ENCODE measurements around the gene ZNF292.

Gene ZNF292

GRCh38 chr6:87241304-87241703 lies 85.9 kb downstream of the ZNF292 start:
- H3K9ac ChIP-seq (ENCODE audit: low read length), result no peak overlapping the region
- H4K20me1 ChIP-seq (ENCODE audit: insufficient read depth, low read length), result peaks cover 12% of the 10 kb centered on the region; the same call in 1 of the 2 replicates
- no peak overlapping the region for H3K27ac ChIP-seq (ENCODE audit: low read length)
- H3K9me3 ChIP-seq (ENCODE audit: insufficient read depth, low read length), result no peaks in the 10 kb centered on the region
- H3K79me2 ChIP-seq (ENCODE audit: low read length), result no peaks in the 10 kb centered on the region
- H3K4me2 ChIP-seq (ENCODE audit: low read length), result no peak overlapping the region
- no peak overlapping the region for H2AFZ ChIP-seq (ENCODE audit: low read depth, low read length)
- TF ChIP-seq CTCF (IDR thresholded peaks at IDR 0.05; ENCODE audit: low read depth, low read length), result no peak
- TF ChIP-seq EZH2phosphoT487 (IDR thresholded peaks at IDR 0.05; ENCODE audit: low read depth), result no peak
- peaks cover 26% of the 10 kb centered on the region for H3K36me3 ChIP-seq (replicated peaks; ENCODE audit: low read depth, low read length)
- no peaks in the 10 kb centered on the region for H3K4me1 ChIP-seq (ENCODE audit: low read length)
- H3K4me3 ChIP-seq (ENCODE audit: low read length), result no peak overlapping the region
- no peaks in the 10 kb centered on the region for H3K27me3 ChIP-seq (ENCODE audit: low read depth, low read length)

- H3K27ac ChIP-seq (ENCODE audit: low read length), result no peak overlapping the region
- TF ChIP-seq CTCF (IDR thresholded peaks at IDR 0.05; ENCODE audit: low read depth, low read length) (no peak), EZH2phosphoT487 (IDR thresholded peaks at IDR 0.05; ENCODE audit: low read depth) (no peak)
Observed at GRCh38 chr6:87242311-87242710, 86.9 kb downstream of the ZNF292 start.

GRCh38 chr6:87243812-87244211 lies 88.4 kb downstream of the ZNF292 start:
- Histone ChIP-seq H2AFZ (ENCODE audit: low read depth, low read length) (no peak overlapping the region), H4K20me1 (ENCODE audit: insufficient read depth, low read length) (peaks cover 12% of the 10 kb centered on the region; the same call in 1 of the 2 replicates), H3K4me3 (ENCODE audit: low read length) (no peak overlapping the region), H3K27ac (ENCODE audit: low read length) (no peak overlapping the region), H3K9me3 (ENCODE audit: insufficient read depth, low read length) (no peaks in the 10 kb centered on the region), H3K79me2 (ENCODE audit: low read length) (no peaks in the 10 kb centered on the region), H3K4me2 (ENCODE audit: low read length) (no peak overlapping the region), H3K27me3 (ENCODE audit: low read depth, low read length) (no peaks in the 10 kb centered on the region), H3K9ac (ENCODE audit: low read length) (no peak overlapping the region), H3K36me3 (replicated peaks; ENCODE audit: low read depth, low read length) (peaks cover 18% of the 10 kb centered on the region), H3K4me1 (ENCODE audit: low read length) (no peaks in the 10 kb centered on the region)
- TF ChIP-seq CTCF (IDR thresholded peaks at IDR 0.05; ENCODE audit: low read depth, low read length) (no peak), EZH2phosphoT487 (IDR thresholded peaks at IDR 0.05; ENCODE audit: low read depth) (no peak)

More at GRCh38 chr6:87242311-87242710, 86.9 kb downstream of the ZNF292 start:
- no peaks in the 10 kb centered on the region for H3K4me1 ChIP-seq (ENCODE audit: low read length)
- H3K4me2 ChIP-seq (ENCODE audit: low read length), result no peak overlapping the region
- H3K4me3 ChIP-seq (ENCODE audit: low read length), result no peak overlapping the region
- no peaks in the 10 kb centered on the region for H3K79me2 ChIP-seq (ENCODE audit: low read length)
- no peak overlapping the region for H2AFZ ChIP-seq (ENCODE audit: low read depth, low read length)
- peaks cover 12% of the 10 kb centered on the region; the same call in 1 of the 2 replicates for H4K20me1 ChIP-seq (ENCODE audit: insufficient read depth, low read length)
- H3K27me3 ChIP-seq (ENCODE audit: low read depth, low read length), result no peaks in the 10 kb centered on the region
- no peaks in the 10 kb centered on the region for H3K9me3 ChIP-seq (ENCODE audit: insufficient read depth, low read length)
- H3K36me3 ChIP-seq (replicated peaks; ENCODE audit: low read depth, low read length), result peaks cover 19% of the 10 kb centered on the region
- H3K9ac ChIP-seq (ENCODE audit: low read length), result no peak overlapping the region

GRCh38 chr6:87244380-87244779 lies 89.0 kb downstream of the ZNF292 start:
- Histone ChIP-seq H3K27ac (ENCODE audit: low read length) (no peak overlapping the region), H3K4me1 (ENCODE audit: low read length) (no peaks in the 10 kb centered on the region), H3K27me3 (ENCODE audit: low read depth, low read length) (no peaks in the 10 kb centered on the region), H3K9ac (ENCODE audit: low read length) (no peak overlapping the region), H3K9me3 (ENCODE audit: insufficient read depth, low read length) (no peaks in the 10 kb centered on the region), H3K4me2 (ENCODE audit: low read length) (no peak overlapping the region), H3K4me3 (ENCODE audit: low read length) (no peak overlapping the region), H3K36me3 (replicated peaks; ENCODE audit: low read depth, low read length) (peaks cover 18% of the 10 kb centered on the region), H3K79me2 (ENCODE audit: low read length) (no peaks in the 10 kb centered on the region), H4K20me1 (ENCODE audit: insufficient read depth, low read length) (peaks cover 12% of the 10 kb centered on the region; the same call in 1 of the 2 replicates), H2AFZ (ENCODE audit: low read depth, low read length) (no peak overlapping the region)
- no peak for TF ChIP-seq EZH2phosphoT487 (IDR thresholded peaks at IDR 0.05; ENCODE audit: low read depth)
- TF ChIP-seq CTCF (IDR thresholded peaks at IDR 0.05; ENCODE audit: low read depth, low read length), result no peak

Data from OCI-LY3 (cell line).